ENCODE measurements around the gene EID3.

The EID3 gene

DNA sequence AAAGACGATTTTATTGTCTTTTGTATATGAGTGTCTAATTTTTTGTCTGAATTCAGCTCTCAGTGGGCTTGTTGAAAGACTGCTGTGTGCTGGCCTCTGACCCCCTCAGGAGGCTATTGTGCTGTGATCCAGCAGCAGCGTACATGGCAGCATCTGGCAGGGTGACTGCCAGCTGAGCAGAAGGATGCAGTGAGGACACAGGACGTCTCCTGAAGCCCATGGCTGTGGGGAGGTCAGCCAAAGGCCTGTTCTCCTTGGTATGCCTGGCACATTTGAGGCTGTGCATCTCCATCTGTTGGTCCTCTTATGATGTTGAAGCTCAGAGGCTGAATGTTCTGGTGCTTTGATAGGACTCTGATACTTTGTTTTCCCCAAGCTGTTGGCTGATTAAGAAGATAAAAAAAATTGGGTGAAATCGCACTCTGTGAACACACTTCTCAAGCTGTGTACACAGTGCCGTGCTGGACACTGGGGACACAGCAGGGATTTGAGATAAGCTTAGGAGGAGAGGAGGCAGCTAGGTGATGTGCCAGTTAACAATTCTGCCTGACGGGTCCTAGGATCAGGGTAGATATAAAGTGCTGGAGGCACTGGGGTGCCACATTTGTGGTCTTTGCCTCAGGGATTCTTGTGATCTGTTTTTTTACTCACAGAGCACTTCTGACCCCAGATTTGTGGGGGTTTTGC lies 37.5 kb downstream of the EID3 start:
- DNase-seq: no peak

- DNase-seq: no peak
These were observed 38.6 kb downstream of the EID3 start for GRCh38 chr12:104342147-104342546.

- DNase-seq: no peak
These were observed 39.2 kb downstream of the EID3 start for GRCh38 chr12:104342635-104343249.

DNA sequence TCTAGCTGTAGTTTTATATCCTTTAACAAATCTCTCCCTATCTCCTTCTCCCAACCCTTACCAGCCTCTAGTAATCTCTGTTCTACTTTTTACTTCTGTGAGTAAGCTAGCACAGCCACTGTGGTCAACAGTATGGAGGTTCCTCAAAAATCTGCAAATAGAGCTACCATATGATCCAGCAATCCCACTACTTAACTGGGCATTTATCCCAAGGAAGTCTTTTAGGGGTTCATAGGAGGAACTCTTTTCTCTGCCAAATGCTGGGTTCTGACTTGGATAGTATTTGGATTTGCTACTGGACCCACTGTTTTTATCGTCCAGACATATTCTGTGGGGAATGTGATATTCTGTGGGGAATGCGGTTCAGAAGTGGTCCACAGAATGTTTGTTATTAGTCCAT lies 41.1 kb downstream of the EID3 start:
- DNase-seq: no peak

GRCh38 chr12:104345234-104346066 lies 41.9 kb downstream of the EID3 start:
- no peak for DNase-seq

DNA sequence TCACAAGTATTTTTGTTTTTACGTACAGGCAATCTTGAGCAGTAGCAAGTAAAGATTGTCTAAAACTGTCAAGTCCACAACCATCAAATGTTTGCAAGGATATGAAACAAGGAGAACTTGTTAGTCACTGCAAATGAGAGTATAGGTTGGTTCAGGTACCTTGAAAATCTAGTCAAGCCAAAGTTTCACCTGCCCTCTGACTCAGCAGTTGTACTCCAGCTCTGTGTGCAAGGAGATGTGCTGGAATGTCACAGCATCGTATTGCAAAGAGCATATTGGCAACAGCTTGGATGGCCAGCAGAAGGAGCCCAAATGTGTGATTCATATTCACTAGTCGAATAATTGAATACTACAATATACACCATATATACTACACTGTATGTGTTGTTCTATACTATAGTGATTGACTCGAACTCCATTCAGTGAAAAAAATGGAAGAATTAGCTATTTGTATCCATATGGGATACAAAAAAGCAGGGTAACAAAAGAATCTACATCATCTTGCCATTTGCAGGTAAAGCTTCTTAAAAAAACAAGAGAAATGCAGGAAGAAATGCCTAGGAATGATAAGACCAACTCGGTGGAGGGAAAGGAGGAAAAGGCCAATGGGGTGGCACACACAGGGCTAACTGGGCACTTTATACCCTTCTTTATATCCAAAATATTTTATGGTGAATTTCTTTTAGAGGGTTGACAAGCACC lies 44.0 kb downstream of the EID3 start:
- no peak for DNase-seq

- no peak for DNase-seq
These were observed 44.9 kb downstream of the EID3 start for GRCh38 chr12:104348283-104348993.

- DNase-seq: no peak
These were observed 45.5 kb downstream of the EID3 start for GRCh38 chr12:104348994-104349494.

- no peak for DNase-seq
These were observed 46.9 kb downstream of the EID3 start for GRCh38 chr12:104350211-104351056.

GRCh38 chr12:104351057-104351983 lies 47.8 kb downstream of the EID3 start:
- no peak for DNase-seq

- DNase-seq: no peak
These were observed 48.7 kb downstream of the EID3 start for GRCh38 chr12:104352106-104352713.

DNA sequence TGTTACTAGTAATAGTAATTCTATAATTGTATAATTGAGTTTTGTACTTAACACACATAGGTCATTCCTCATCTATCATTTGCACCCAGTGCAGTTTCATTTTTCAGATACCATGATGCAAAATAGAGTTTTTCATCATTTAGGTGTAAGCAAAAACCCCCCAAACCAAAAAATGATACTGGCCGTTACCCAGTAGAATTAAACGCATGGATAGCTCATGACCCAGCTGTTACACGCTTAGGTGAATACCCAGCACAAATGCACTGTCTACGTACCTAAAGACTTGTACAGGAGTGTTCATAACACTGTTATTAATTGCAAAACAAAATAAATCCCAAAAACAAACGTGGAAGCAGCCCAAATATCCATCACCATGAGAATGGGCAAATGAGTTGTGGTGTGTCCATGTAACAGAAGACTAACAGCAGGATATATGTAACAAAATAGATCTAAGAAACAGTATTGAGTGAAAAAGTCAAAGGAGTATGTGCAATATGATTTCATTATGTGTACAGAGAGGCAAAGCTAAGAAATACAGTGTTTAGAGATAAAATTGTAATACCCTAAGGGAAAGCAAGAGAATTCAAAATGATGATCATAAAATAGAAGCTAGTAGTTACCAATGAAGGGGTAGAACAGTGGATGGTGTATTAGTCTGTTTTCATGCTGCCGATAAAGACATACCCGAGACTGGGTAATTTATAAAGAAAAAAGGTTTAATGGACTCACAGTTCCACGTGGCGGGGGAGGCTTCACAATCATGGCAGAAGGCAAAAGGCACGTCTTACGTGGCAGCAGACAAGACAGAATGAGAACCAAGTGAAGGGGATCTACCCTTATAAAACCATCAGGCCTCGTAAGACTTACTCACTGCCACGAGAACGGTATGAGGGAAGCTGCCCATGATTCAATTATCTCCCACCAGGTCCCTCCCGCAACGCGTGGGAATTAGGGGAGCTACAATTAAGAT lies 49.8 kb downstream of the EID3 start:
- no peak for DNase-seq

GRCh38 chr12:104354167-104354867 lies 50.8 kb downstream of the EID3 start:
- DNase-seq: no peak

Measured in NK-92 treated with Interleukin-12 subunit alpha and Interleukin-12 subunit beta, amount 100 ng/mL, for 24 hours (cell line).